Measurements from ENCODE around the gene SLC22A8. TPM values are rescaled to one million over a fixed set of nuclear protein-coding genes. Genes with fewer than 3 reads are reported as not detected.

The SLC22A8 gene
- total and polyA plus RNA-seq, 2 donors (not counting 1 experiment from before 2014, with no cell fraction given) = not detected

- POLR2A ChIA-PET = no interaction called here
These were observed 16.5 kb downstream of the SLC22A8 start for GRCh38 chr11:62999156-62999555.

GRCh38 chr11:62996271-62996670 lies 19.4 kb downstream of the SLC22A8 start:
- ChIA-PET POLR2A (no interaction called here), CTCF (no interaction called here)
- no peak overlapping the region for H3K27ac ChIP-seq (ENCODE audit: low read length in 2 of 2)
- no peak overlapping the region for H2AFZ ChIP-seq (ENCODE audit: insufficient read depth, low read depth, low read length, poor library complexity, severe bottlenecking)
- intact Hi-C loops (cut with micrococcal nuclease) = no loop called here
- no peak for ATAC-seq (ENCODE audit: low read depth)
- H3K9ac ChIP-seq (ENCODE audit: low read length) = no peak overlapping the region
- H3K4me1 ChIP-seq (ENCODE audit: control insufficient read depth in 2 of 2, insufficient read depth in 2 of 2, low read length in 2 of 2) = no peaks in the 10 kb centered on the region
- no peak for TF ChIP-seq EZH2 (IDR thresholded peaks at IDR 0.05; ENCODE audit: borderline replicate concordance, insufficient read depth, low read depth, low read length, poor library complexity, severe bottlenecking)
- no peak overlapping the region for H3K4me2 ChIP-seq (replicated peaks; ENCODE audit: low read depth, low read length, poor library complexity, severe bottlenecking)
- H3K4me1 Mint-ChIP-seq = no peaks in the 10 kb centered on the region
- H3K9me3 Mint-ChIP-seq (ENCODE audit: insufficient read depth) = no peaks in the 10 kb centered on the region
- no peak for DNase-seq
- H3K36me3 ChIP-seq (replicated peaks in 1 of 2; ENCODE audit: control extremely low read depth in 1 of 2, control insufficient read depth in 1 of 2, extremely low read depth in 1 of 2, insufficient read depth in 2 of 2, low read length in 1 of 2) = no peaks in the 10 kb centered on the region
- no peak overlapping the region for H3K27ac Mint-ChIP-seq
- H3K9me3 ChIP-seq (ENCODE audit: control extremely low read depth in 1 of 3, control insufficient read depth in 2 of 3, insufficient read depth in 1 of 3, low read length in 2 of 3) = peaks cover 0 to 5% (median 0%) of the 10 kb centered on the region in 3 donors
- no peaks in the 10 kb centered on the region for H3K79me2 ChIP-seq (ENCODE audit: control insufficient read depth, insufficient read depth, low read length)
- peaks cover 46% of the 10 kb centered on the region for H3K27me3 Mint-ChIP-seq
- no peaks in the 10 kb centered on the region for H4K20me1 ChIP-seq (ENCODE audit: control insufficient read depth, insufficient read depth, low read length, poor library complexity, severe bottlenecking)
- WGBS (ENCODE audit: insufficient coverage) = no CpG with 5 or more reads among the region's 1 CpG
- no peak overlapping the region for H3K4me3 ChIP-seq (ENCODE audit: control extremely low read depth in 1 of 5, extremely low read depth in 1 of 5, insufficient read depth in 1 of 5, low read depth in 2 of 5, low read length in 4 of 5)
- peaks cover 0 to 10% (median 0%) of the 10 kb centered on the region in 4 experiments for H3K27me3 ChIP-seq (replicated peaks in 1 of 4; ENCODE audit: control extremely low read depth in 1 of 4, control insufficient read depth in 3 of 4, insufficient read depth in 4 of 4, low read length in 3 of 4)
- no peak overlapping the region for H3K4me3 Mint-ChIP-seq

More at GRCh38 chr11:62999156-62999555, 16.5 kb downstream of the SLC22A8 start:
- Histone ChIP-seq H3K4me1 (ENCODE audit: control insufficient read depth in 2 of 2, insufficient read depth in 2 of 2, low read length in 2 of 2) (no peaks in the 10 kb centered on the region), H4K20me1 (ENCODE audit: control insufficient read depth, insufficient read depth, low read length, poor library complexity, severe bottlenecking) (no peaks in the 10 kb centered on the region), H3K27me3 (replicated peaks in 1 of 4; ENCODE audit: control extremely low read depth in 1 of 4, control insufficient read depth in 3 of 4, insufficient read depth in 4 of 4, low read length in 3 of 4) (peaks cover 0 to 10% (median 0%) of the 10 kb centered on the region in 4 experiments), H2AFZ (ENCODE audit: insufficient read depth, low read depth, low read length, poor library complexity, severe bottlenecking) (no peak overlapping the region), H3K4me2 (replicated peaks; ENCODE audit: low read depth, low read length, poor library complexity, severe bottlenecking) (no peak overlapping the region), H3K27ac (ENCODE audit: low read length in 2 of 2) (no peak overlapping the region), H3K9me3 (ENCODE audit: control extremely low read depth in 1 of 3, control insufficient read depth in 2 of 3, insufficient read depth in 1 of 3, low read length in 2 of 3) (peaks cover 0 to 2% (median 0%) of the 10 kb centered on the region in 3 donors), H3K4me3 (ENCODE audit: control extremely low read depth in 1 of 5, extremely low read depth in 1 of 5, insufficient read depth in 1 of 5, low read depth in 2 of 5, low read length in 4 of 5) (no peak overlapping the region), H3K79me2 (ENCODE audit: control insufficient read depth, insufficient read depth, low read length) (no peaks in the 10 kb centered on the region), H3K36me3 (replicated peaks in 1 of 2; ENCODE audit: control extremely low read depth in 1 of 2, control insufficient read depth in 1 of 2, extremely low read depth in 1 of 2, insufficient read depth in 2 of 2, low read length in 1 of 2) (no peaks in the 10 kb centered on the region), H3K9ac (ENCODE audit: low read length) (no peak overlapping the region)
- H3K4me1 Mint-ChIP-seq = no peaks in the 10 kb centered on the region
- intact Hi-C loops (cut with micrococcal nuclease) = no loop called here
- TF ChIP-seq, protein P1, sequence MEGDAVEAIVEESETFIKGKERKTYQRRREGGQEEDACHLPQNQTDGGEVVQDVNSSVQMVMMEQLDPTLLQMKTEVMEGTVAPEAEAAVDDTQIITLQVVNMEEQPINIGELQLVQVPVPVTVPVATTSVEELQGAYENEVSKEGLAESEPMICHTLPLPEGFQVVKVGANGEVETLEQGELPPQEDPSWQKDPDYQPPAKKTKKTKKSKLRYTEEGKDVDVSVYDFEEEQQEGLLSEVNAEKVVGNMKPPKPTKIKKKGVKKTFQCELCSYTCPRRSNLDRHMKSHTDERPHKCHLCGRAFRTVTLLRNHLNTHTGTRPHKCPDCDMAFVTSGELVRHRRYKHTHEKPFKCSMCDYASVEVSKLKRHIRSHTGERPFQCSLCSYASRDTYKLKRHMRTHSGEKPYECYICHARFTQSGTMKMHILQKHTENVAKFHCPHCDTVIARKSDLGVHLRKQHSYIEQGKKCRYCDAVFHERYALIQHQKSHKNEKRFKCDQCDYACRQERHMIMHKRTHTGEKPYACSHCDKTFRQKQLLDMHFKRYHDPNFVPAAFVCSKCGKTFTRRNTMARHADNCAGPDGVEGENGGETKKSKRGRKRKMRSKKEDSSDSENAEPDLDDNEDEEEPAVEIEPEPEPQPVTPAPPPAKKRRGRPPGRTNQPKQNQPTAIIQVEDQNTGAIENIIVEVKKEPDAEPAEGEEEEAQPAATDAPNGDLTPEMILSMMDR (IDR thresholded peaks at IDR 0.05) = no peak
- H3K27me3 Mint-ChIP-seq = peaks cover 42% of the 10 kb centered on the region
- CTCF ChIA-PET = interaction anchor here (1.0 kb wide), 1 partner anchor 8 kb away, joined by 3 read pairs; no protein-coding TSS in a partner anchor
- 91% methylated on average over 5 of the region's 5 CpGs for WGBS (ENCODE audit: insufficient coverage)
- H3K4me3 Mint-ChIP-seq = no peak overlapping the region
- H3K9me3 Mint-ChIP-seq (ENCODE audit: insufficient read depth) = no peaks in the 10 kb centered on the region
- no peak for DNase-seq
- no peak overlapping the region for H3K27ac Mint-ChIP-seq
- ATAC-seq (ENCODE audit: low read depth) = no peak
